Spleen (tissue), 11 donors: Measurements from ENCODE around the gene OR51V1. TPM values are rescaled to one million over a fixed set of nuclear protein-coding genes. Genes with fewer than 3 reads are reported as not detected.

ENCODE experiments used
- DNase-seq: peaks from one replicate; pipeline ENCODE4 v3.0.0-alpha.2; 2020
- H3K27ac ChIP-seq, 8 donors: fragments of 200-600 bp; sonication (generic) in 7 of 8; 1 replicate in 4 of 8; 2 replicates in 4 of 8; pipeline versions ENCODE4 v1.5.0 to v1.8.0; 2016 to 2021; ENCODE audit warnings: inconsistent platforms in 4 of 8, mild to moderate bottlenecking in 4 of 8, moderate library complexity in 1 of 8
- H3K27me3 ChIP-seq, 7 donors: fragments of 200-600 bp; sonication (generic) in 6 of 7; replicated peaks in 1 of 7; 1 replicate in 4 of 7; 2 replicates in 3 of 7; pipeline versions ENCODE4 v1.5.0 to v1.8.0; 2016 to 2021; ENCODE audit warnings: inconsistent platforms in 3 of 7, mild to moderate bottlenecking in 1 of 7
- H3K36me3 ChIP-seq, 6 donors: fragments of 200-600 bp; sonication (generic) in 5 of 6; 1 replicate in 4 of 6; 2 replicates in 2 of 6; pipeline versions ENCODE4 v1.5.0 to v1.8.0; 2016 to 2021; ENCODE audit warnings: inconsistent platforms in 2 of 6
- H3K4me1 ChIP-seq, 6 donors: fragments of 200-600 bp; sonication (generic) in 5 of 6; 1 replicate in 3 of 6; 2 replicates in 3 of 6; pipeline versions ENCODE4 v1.5.0 to v1.8.0; 2016 to 2021; ENCODE audit warnings: inconsistent platforms in 3 of 6
- H3K4me3 ChIP-seq, 8 donors: fragments of 200-600 bp; sonication (generic) in 7 of 8; 1 replicate in 4 of 8; 2 replicates in 4 of 8; pipeline versions ENCODE4 v1.5.0 to v1.8.0; 2016 to 2021; ENCODE audit warnings: inconsistent platforms in 4 of 8, mild to moderate bottlenecking in 4 of 8, moderate library complexity in 2 of 8
- H3K9me3 ChIP-seq, 8 donors: fragments of 200-600 bp; sonication (generic) in 7 of 8; 1 replicate in 4 of 8; 2 replicates in 4 of 8; pipeline versions ENCODE4 v1.5.0 to v1.8.0; 2016 to 2021; ENCODE audit warnings: inconsistent platforms in 4 of 8
- CTCF ChIP-seq, 11 experiments: fragments of 200-600 bp in 7 of 11; fragments of 450-650 bp in 4 of 11; sonication (generic) in 4 of 11; IDR thresholded peaks in 8 of 11; conservative IDR thresholded peaks in 3 of 11; 1 replicate in 7 of 11; 2 replicates in 4 of 11; pipeline versions ENCODE4 v1.4.0 to v1.8.0; 2016 to 2021; ENCODE audit warnings: antibody characterized with exemption in 11 of 11, inconsistent platforms in 4 of 11, mild to moderate bottlenecking in 1 of 11
- POLR2A ChIP-seq, 3 donors: fragments of 450-650 bp; IDR thresholded peaks; one replicate each; pipeline ENCODE4 v1.5.1; 2017; ENCODE audit warnings: antibody characterized with exemption in 3 of 3, mild to moderate bottlenecking in 1 of 3
- POLR2AphosphoS5 ChIP-seq, 3 donors: sonication (generic); formaldehyde crosslinking; IDR thresholded peaks; one replicate each; pipeline ENCODE4 v1.5.1; 2017; ENCODE audit warnings: antibody characterized with exemption in 3 of 3
- WGBS, 5 donors: extraction: QIAGEN DNeasy Blood & Tissue Kit in 3 of 5; methylation state at CpG; one replicate each; pipeline versions ENCODE4 v1.1.5 to v1.1.7; 2013 to 2018; 5-methylcytosine and 5-hydroxymethylcytosine counted together
- intact Hi-C: fragments of 100-400 bp; cut with DNase I; formaldehyde crosslinking; loops from one replicate; pipeline ENCODE4 v1.15.0; 2023; ENCODE audit warnings: low total_unique reads
- polyA plus RNA-seq, 3 donors: library from polyadenylated mRNA; stranded (reverse); fragments of 200-250 nt; gene quantifications; one replicate each; pipeline ENCODE4 v1.2.1, GENCODE V29; 2013
- total RNA-seq, 7 donors: library from RNA; depleted of rRNA in 3 of 7; stranded (reverse); fragments of >200 nt in 3 of 7; fragmentation: NEBNext Ultra II Directional in 4 of 7; extraction: Animal tissue kit (Norgen Biotek cat#: 25700) in 4 of 7; gene quantifications; one replicate each; pipeline versions ENCODE4 v1.1.0 to v1.2.1, GENCODE V29; 2016 to 2021
- donor health status: healthy with polysubstance abuse.
- donor health status: DM: no; HTN: no; CAD: no; lungs with moderate emphysema.
- donor health status: DM: no; HTN: no; CAD: no.
- donor health status: Bipolar disorder and iron deficiency.
- donor health status: healthy.
- donor health status: DM: no; HTN: no; CAD: no.
- donor health status: DM: yes; HTN: yes; CAD: no.

OR51V1 gene
- total and polyA plus RNA-seq, 10 donors = not detected

- intact Hi-C loops = no loop called here
- 71 to 88% (median 83%) methylated on average over 5 of the region's 5 CpGs for WGBS, 5 donors
- Histone ChIP-seq H3K36me3 (no peaks in the 10 kb centered on the region), H3K4me3 (no peak overlapping the region), H3K27me3 (no peaks in the 10 kb centered on the region), H3K27ac (no peak overlapping the region), H3K9me3 (peaks cover 0 to 11% (median 2%) of the 10 kb centered on the region in 8 donors), H3K4me1 (no peaks in the 10 kb centered on the region)
- no peak for DNase-seq
- TF ChIP-seq POLR2AphosphoS5 (IDR thresholded peaks at IDR 0.05) = no peak
- TF ChIP-seq CTCF (IDR thresholded peaks at IDR 0.05 in 8 of 11, conservative IDR thresholded peaks at IDR 0.05 in 3 of 11) = no peak
- no peak for TF ChIP-seq POLR2A (IDR thresholded peaks at IDR 0.05)
These were observed 4.4 kb downstream of the OR51V1 start for GRCh38 chr11:5196067-5196466.

- no peak for TF ChIP-seq POLR2AphosphoS5 (IDR thresholded peaks at IDR 0.05)
- no peak for TF ChIP-seq CTCF (IDR thresholded peaks at IDR 0.05 in 8 of 11, conservative IDR thresholded peaks at IDR 0.05 in 3 of 11)
- TF ChIP-seq POLR2A (IDR thresholded peaks at IDR 0.05) = no peak
These were observed 7.7 kb downstream of the OR51V1 start for GRCh38 chr11:5192738-5193137.

GRCh38 chr11:5188201-5188600, 12.3 kb downstream of the OR51V1 start:
- Histone ChIP-seq H3K27ac (no peak overlapping the region), H3K27me3 (no peaks in the 10 kb centered on the region), H3K9me3 (peaks cover 0 to 21% (median 7%) of the 10 kb centered on the region in 8 donors), H3K4me3 (no peak overlapping the region), H3K36me3 (no peaks in the 10 kb centered on the region), H3K4me1 (no peaks in the 10 kb centered on the region)
- intact Hi-C loops = no loop called here
- DNase-seq = no peak
- no peak for TF ChIP-seq POLR2AphosphoS5 (IDR thresholded peaks at IDR 0.05)
- WGBS, 5 donors = 80 to 86% (median 84%) methylated on average over 2 of the region's 2 CpGs

More at GRCh38 chr11:5192738-5193137, 7.7 kb downstream of the OR51V1 start:
- Histone ChIP-seq H3K4me3 (no peak overlapping the region), H3K27ac (no peak overlapping the region), H3K9me3 (peaks cover 0 to 26% (median 9%) of the 10 kb centered on the region in 8 donors), H3K4me1 (no peaks in the 10 kb centered on the region), H3K36me3 (no peaks in the 10 kb centered on the region), H3K27me3 (no peaks in the 10 kb centered on the region)
- intact Hi-C loops = no loop called here
- 0 to 31% (median 23%) methylated on average over 1 of the region's 1 CpG for WGBS, 5 donors
- no peak for DNase-seq

GRCh38 chr11:5178046-5178837, 22.2 kb downstream of the OR51V1 start:
- Histone ChIP-seq H3K4me1 (no peaks in the 10 kb centered on the region), H3K27me3 (no peaks in the 10 kb centered on the region), H3K9me3 (no peaks in the 10 kb centered on the region), H3K4me3 (no peak overlapping the region), H3K27ac (no peak overlapping the region), H3K36me3 (no peaks in the 10 kb centered on the region)
- intact Hi-C loops = no loop called here
- DNase-seq = no peak
- no peak for TF ChIP-seq CTCF (IDR thresholded peaks at IDR 0.05 in 8 of 11, conservative IDR thresholded peaks at IDR 0.05 in 3 of 11)
- no peak for TF ChIP-seq POLR2A (IDR thresholded peaks at IDR 0.05)
- WGBS, 5 donors = 79 to 91% (median 83%) methylated on average over 10 of the region's 10 CpGs
